Liver (tissue), 9 donors: ENCODE measurements around the gene QKI. TPM values are rescaled to one million over a fixed set of nuclear protein-coding genes. Genes with fewer than 3 reads are reported as not detected.

Experiments used
- DNase-seq: peaks from one replicate; pipeline ENCODE4 v3.0.0-alpha.2; 2017; ENCODE audit warnings: low spot score
- H3K27ac ChIP-seq, 2 donors: one replicate each; pipeline ENCODE4 v1.7.0; 2013; ENCODE audit warnings: inconsistent platforms in 2 of 2, low read length in 2 of 2, control low read depth in 1 of 2, low read depth in 1 of 2, mild to moderate bottlenecking in 1 of 2
- H3K27me3 ChIP-seq, 4 donors: one replicate each; pipeline versions ENCODE4 v1.6.1 to v1.7.0; 2013; ENCODE audit warnings: low read length in 3 of 4, inconsistent platforms in 1 of 4, mild to moderate bottlenecking in 1 of 4, moderate library complexity in 1 of 4; ENCODE audit not compliant: control insufficient read depth in 4 of 4, insufficient read depth in 4 of 4
- H3K36me3 ChIP-seq, 4 donors: one replicate each; pipeline versions ENCODE4 v1.6.1 to v1.7.0; 2013; ENCODE audit warnings: low read length in 3 of 4, mild to moderate bottlenecking in 3 of 4, low read depth in 1 of 4, moderate library complexity in 1 of 4; ENCODE audit not compliant: control insufficient read depth in 4 of 4, insufficient read depth in 3 of 4
- H3K4me1 ChIP-seq, 4 donors: one replicate each; pipeline versions ENCODE4 v1.6.1 to v1.7.0; 2013; ENCODE audit warnings: low read length in 3 of 4, mild to moderate bottlenecking in 3 of 4, moderate library complexity in 1 of 4; ENCODE audit not compliant: control insufficient read depth in 4 of 4, insufficient read depth in 4 of 4
- H3K4me3 ChIP-seq, 3 donors: one replicate each; pipeline versions ENCODE4 v1.6.1 to v1.7.0; 2013; ENCODE audit warnings: low read length in 3 of 3, control low read depth in 1 of 3, low read depth in 1 of 3, mild to moderate bottlenecking in 1 of 3
- H3K9ac ChIP-seq, 2 donors: one replicate each; pipeline ENCODE4 v1.7.0; 2013; ENCODE audit warnings: low read length in 2 of 2, mild to moderate bottlenecking in 2 of 2, moderate library complexity in 2 of 2, control low read depth in 1 of 2, low read depth in 1 of 2
- H3K9me3 ChIP-seq, 4 donors: one replicate each; pipeline versions ENCODE4 v1.6.1 to v1.7.0; 2013; ENCODE audit warnings: low read length in 3 of 4; ENCODE audit not compliant: control insufficient read depth in 4 of 4
- EGR1 ChIP-seq, 2 donors: IDR thresholded peaks; 2 replicates each; pipeline ENCODE4 v1.6.1; 2016 to 2018; ENCODE audit warnings: antibody characterized with exemption in 2 of 2, low read depth in 2 of 2
- FOXA2 ChIP-seq: IDR thresholded peaks from 2 replicates; pipeline ENCODE4 v1.6.1; 2016; ENCODE audit warnings: antibody characterized with exemption
- GABPA ChIP-seq, 2 donors: IDR thresholded peaks in 1 of 2; conservative IDR thresholded peaks in 1 of 2; 2 replicates each; pipeline ENCODE4 v1.6.1; 2016; ENCODE audit warnings: antibody characterized with exemption in 2 of 2, mild to moderate bottlenecking in 1 of 2, moderate library complexity in 1 of 2
- HNF4A ChIP-seq, 2 donors: conservative IDR thresholded peaks; 2 replicates each; pipeline ENCODE4 v1.6.1; 2016; ENCODE audit warnings: antibody characterized with exemption in 2 of 2, mild to moderate bottlenecking in 2 of 2
- JUND ChIP-seq, 2 donors: IDR thresholded peaks; 2 replicates each; pipeline ENCODE4 v1.6.1; 2016; ENCODE audit warnings: antibody characterized with exemption in 2 of 2
- REST ChIP-seq: IDR thresholded peaks from 2 replicates; pipeline ENCODE4 v1.6.1; 2016; ENCODE audit warnings: antibody characterized with exemption, mild to moderate bottlenecking
- RXRA ChIP-seq, 2 donors: IDR thresholded peaks; 2 replicates each; pipeline ENCODE4 v1.6.1; 2017 to 2018; ENCODE audit warnings: antibody characterized with exemption in 2 of 2, mild to moderate bottlenecking in 1 of 2
- SP1 ChIP-seq: IDR thresholded peaks from 2 replicates; pipeline ENCODE4 v1.6.1; 2018; ENCODE audit warnings: antibody characterized with exemption, mild to moderate bottlenecking
- TAF1 ChIP-seq: conservative IDR thresholded peaks from 2 replicates; pipeline ENCODE4 v1.6.1; 2016; ENCODE audit warnings: antibody characterized with exemption, mild to moderate bottlenecking
- WGBS: extraction: QIAGEN DNeasy Blood & Tissue Kit; methylation state at CpG from one replicate; pipeline ENCODE4 v1.1.7; 2013; 5-methylcytosine and 5-hydroxymethylcytosine counted together
- polyA plus RNA-seq, 2 donors: library from polyadenylated mRNA; stranded (reverse) in 1 of 2; unstranded in 1 of 2; fragments of 200-250 nt in 1 of 2; fragments of >200 nt in 1 of 2; fragmentation: Nextera tagmentation in 1 of 2; extraction: Ambion mirVana in 1 of 2; gene quantifications; one replicate each; pipeline versions ENCODE4 v1.2.1 to v1.2.3, GENCODE V29; 2013 to 2015
- total RNA-seq, 2 donors: library from RNA; depleted of rRNA; stranded (reverse); fragments of >200 nt; gene quantifications; one replicate each; pipeline ENCODE4 v1.2.3, GENCODE V29; 2014
- TF ChIP-seq, protein P1 (sequence below): fragments of 150-350 bp; IDR thresholded peaks from 2 replicates; pipeline ENCODE4 v1.5.1; 2017; ENCODE audit warnings: improper control_type of control experiment, low read depth, low read length; ENCODE audit not compliant: missing input control
- TF ChIP-seq, protein P2 (sequence below): IDR thresholded peaks from 2 replicates; pipeline ENCODE4 v1.6.1; 2016; ENCODE audit warnings: antibody characterized with exemption
- TF ChIP-seq, protein P3 (sequence below): IDR thresholded peaks from 2 replicates; pipeline ENCODE4 v1.6.1; 2016; ENCODE audit warnings: antibody characterized with exemption
- TF ChIP-seq, protein P4 (sequence below): IDR thresholded peaks from 2 replicates; pipeline ENCODE4 v1.6.1; 2016; ENCODE audit warnings: antibody characterized with exemption
- donor health status: healthy.
- donor health status: healthy.
- donor health status: healthy.
- donor health status: healthy.
- donor health status: healthy.

Gene QKI
- total and polyA plus RNA-seq, 4 donors = 22.7 to 97.0 (median 56.3) TPM

GRCh38 chr6:163577404-163577803 lies 162.9 kb downstream of the QKI start:
- Histone ChIP-seq H3K27ac (no peak overlapping the region), H3K9me3 (no peaks in the 10 kb centered on the region), H3K4me3 (no peak overlapping the region), H3K4me1 (peaks cover 4 to 12% (median 8%) of the 10 kb centered on the region in 4 donors), H3K36me3 (peaks cover 0 to 5% (median under 1%) of the 10 kb centered on the region in 4 donors), H3K27me3 (no peaks in the 10 kb centered on the region), H3K9ac (no peak overlapping the region)
- DNase-seq = no peak
- WGBS = 73% methylated on average over 3 of the region's 3 CpGs
- TF ChIP-seq, protein P1, sequence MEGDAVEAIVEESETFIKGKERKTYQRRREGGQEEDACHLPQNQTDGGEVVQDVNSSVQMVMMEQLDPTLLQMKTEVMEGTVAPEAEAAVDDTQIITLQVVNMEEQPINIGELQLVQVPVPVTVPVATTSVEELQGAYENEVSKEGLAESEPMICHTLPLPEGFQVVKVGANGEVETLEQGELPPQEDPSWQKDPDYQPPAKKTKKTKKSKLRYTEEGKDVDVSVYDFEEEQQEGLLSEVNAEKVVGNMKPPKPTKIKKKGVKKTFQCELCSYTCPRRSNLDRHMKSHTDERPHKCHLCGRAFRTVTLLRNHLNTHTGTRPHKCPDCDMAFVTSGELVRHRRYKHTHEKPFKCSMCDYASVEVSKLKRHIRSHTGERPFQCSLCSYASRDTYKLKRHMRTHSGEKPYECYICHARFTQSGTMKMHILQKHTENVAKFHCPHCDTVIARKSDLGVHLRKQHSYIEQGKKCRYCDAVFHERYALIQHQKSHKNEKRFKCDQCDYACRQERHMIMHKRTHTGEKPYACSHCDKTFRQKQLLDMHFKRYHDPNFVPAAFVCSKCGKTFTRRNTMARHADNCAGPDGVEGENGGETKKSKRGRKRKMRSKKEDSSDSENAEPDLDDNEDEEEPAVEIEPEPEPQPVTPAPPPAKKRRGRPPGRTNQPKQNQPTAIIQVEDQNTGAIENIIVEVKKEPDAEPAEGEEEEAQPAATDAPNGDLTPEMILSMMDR = no peak
- TF ChIP-seq GABPA (IDR thresholded peaks at IDR 0.05 in 1 of 2, conservative IDR thresholded peaks at IDR 0.05 in 1 of 2) (no peak), HNF4A (conservative IDR thresholded peaks at IDR 0.05) (no peak), JUND (IDR thresholded peaks at IDR 0.05) (no peak), EGR1 (IDR thresholded peaks at IDR 0.05; ENCODE audit: low read depth in 2 of 2) (no peak), TAF1 (no peak), SP1 (no peak)
- TF ChIP-seq, protein P2, sequence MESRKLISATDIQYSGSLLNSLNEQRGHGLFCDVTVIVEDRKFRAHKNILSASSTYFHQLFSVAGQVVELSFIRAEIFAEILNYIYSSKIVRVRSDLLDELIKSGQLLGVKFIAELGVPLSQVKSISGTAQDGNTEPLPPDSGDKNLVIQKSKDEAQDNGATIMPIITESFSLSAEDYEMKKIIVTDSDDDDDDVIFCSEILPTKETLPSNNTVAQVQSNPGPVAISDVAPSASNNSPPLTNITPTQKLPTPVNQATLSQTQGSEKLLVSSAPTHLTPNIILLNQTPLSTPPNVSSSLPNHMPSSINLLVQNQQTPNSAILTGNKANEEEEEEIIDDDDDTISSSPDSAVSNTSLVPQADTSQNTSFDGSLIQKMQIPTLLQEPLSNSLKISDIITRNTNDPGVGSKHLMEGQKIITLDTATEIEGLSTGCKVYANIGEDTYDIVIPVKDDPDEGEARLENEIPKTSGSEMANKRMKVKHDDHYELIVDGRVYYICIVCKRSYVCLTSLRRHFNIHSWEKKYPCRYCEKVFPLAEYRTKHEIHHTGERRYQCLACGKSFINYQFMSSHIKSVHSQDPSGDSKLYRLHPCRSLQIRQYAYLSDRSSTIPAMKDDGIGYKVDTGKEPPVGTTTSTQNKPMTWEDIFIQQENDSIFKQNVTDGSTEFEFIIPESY = no peak

- TF ChIP-seq, protein P3, sequence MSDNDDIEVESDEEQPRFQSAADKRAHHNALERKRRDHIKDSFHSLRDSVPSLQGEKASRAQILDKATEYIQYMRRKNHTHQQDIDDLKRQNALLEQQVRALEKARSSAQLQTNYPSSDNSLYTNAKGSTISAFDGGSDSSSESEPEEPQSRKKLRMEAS = no peak
- TF ChIP-seq, protein P4, sequence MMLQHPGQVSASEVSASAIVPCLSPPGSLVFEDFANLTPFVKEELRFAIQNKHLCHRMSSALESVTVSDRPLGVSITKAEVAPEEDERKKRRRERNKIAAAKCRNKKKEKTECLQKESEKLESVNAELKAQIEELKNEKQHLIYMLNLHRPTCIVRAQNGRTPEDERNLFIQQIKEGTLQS = no peak
- TF ChIP-seq REST (no peak), TAF1 (no peak), RXRA (IDR thresholded peaks at IDR 0.05) (no peak), JUND (IDR thresholded peaks at IDR 0.05) (no peak), HNF4A (conservative IDR thresholded peaks at IDR 0.05) (no peak), FOXA2 (no peak)
- TF ChIP-seq, protein P1 = no peak
- Histone ChIP-seq H3K9me3 (no peaks in the 10 kb centered on the region), H3K4me1 (peaks cover 2 to 12% (median 8%) of the 10 kb centered on the region in 4 donors), H3K36me3 (peaks cover 0 to 2% (median 0%) of the 10 kb centered on the region in 4 donors), H3K27me3 (no peaks in the 10 kb centered on the region), H3K4me3 (no peak overlapping the region), H3K27ac (no peak overlapping the region), H3K9ac (no peak overlapping the region)
- 74% methylated on average over 13 of the region's 13 CpGs for WGBS
- DNase-seq = no peak
Observed at GRCh38 chr6:163579111-163579879, 164.8 kb downstream of the QKI start.
